Astrocyte of the cerebellum (primary cell): ENCODE data around the gene PREX1.
"Not testable (repeated sequence)": the region's sequence is repeated elsewhere in the genome, so short reads cannot be mapped to it uniquely, and the experiment has no call there.

ENCODE experiments used
- DNase-seq: peaks from one replicate; pipeline ENCODE4 v3.0.0-alpha.2; 2011; ENCODE audit warnings: low read depth
- H3K4me3 ChIP-seq: 2 replicates; pipeline ENCODE4 v1.5.1; 2011; ENCODE audit warnings: mild to moderate bottlenecking, low read depth, low read length, moderate library complexity
- in situ Hi-C: cut with HindIII; loops from 2 replicates; pipeline ENCODE4 v1.10.0; 2017; ENCODE audit warnings: low sequenced_read_pairs
- TF ChIP-seq, protein P1 (sequence below): IDR thresholded peaks from 2 replicates; pipeline ENCODE4 v1.5.1; 2012; ENCODE audit warnings: low read length, low read depth, moderate library complexity, mild to moderate bottlenecking; ENCODE audit errors: missing control alignments

Gene PREX1

GRCh38 chr20:48827855-48828733 lies at the start of gene PREX1:
Gene PREX1, minus strand, starts transcription at chr20:48827999. Its CDS starts 139 bp downstream, at chr20:48827860.
- H3K4me3 ChIP-seq = peak within 1 kb of the TSS; percentile 68
- peak; percentile 55 for DNase-seq
- in situ Hi-C loops = no loop called here
- TF ChIP-seq, protein P1, sequence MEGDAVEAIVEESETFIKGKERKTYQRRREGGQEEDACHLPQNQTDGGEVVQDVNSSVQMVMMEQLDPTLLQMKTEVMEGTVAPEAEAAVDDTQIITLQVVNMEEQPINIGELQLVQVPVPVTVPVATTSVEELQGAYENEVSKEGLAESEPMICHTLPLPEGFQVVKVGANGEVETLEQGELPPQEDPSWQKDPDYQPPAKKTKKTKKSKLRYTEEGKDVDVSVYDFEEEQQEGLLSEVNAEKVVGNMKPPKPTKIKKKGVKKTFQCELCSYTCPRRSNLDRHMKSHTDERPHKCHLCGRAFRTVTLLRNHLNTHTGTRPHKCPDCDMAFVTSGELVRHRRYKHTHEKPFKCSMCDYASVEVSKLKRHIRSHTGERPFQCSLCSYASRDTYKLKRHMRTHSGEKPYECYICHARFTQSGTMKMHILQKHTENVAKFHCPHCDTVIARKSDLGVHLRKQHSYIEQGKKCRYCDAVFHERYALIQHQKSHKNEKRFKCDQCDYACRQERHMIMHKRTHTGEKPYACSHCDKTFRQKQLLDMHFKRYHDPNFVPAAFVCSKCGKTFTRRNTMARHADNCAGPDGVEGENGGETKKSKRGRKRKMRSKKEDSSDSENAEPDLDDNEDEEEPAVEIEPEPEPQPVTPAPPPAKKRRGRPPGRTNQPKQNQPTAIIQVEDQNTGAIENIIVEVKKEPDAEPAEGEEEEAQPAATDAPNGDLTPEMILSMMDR = no peak

- no peak overlapping the region for H3K4me3 ChIP-seq
- TF ChIP-seq, protein P1 = peak; percentile 29
- no peak for DNase-seq
- in situ Hi-C loops = no loop called here
Measured at GRCh38 chr20:48877304-48877703, 49.5 kb upstream of the PREX1 start.

- TF ChIP-seq, protein P1 = no peak
- no peak for DNase-seq
- in situ Hi-C loops = no loop called here
Measured at GRCh38 chr20:48875914-48876240, 48.1 kb upstream of the PREX1 start.

GRCh38 chr20:48875233-48875913 lies 47.6 kb upstream of the PREX1 start:
- no peak for DNase-seq
- TF ChIP-seq, protein P1 = no peak
- in situ Hi-C loops = no loop called here
- no peak overlapping the region for H3K4me3 ChIP-seq

More at GRCh38 chr20:48875914-48876240, 48.1 kb upstream of the PREX1 start:
- no peak overlapping the region for H3K4me3 ChIP-seq

- H3K4me3 ChIP-seq, in situ Hi-C loops, DNase-seq: not testable (repeated sequence)
Measured at GRCh38 chr20:48869442-48869841, 41.6 kb upstream of the PREX1 start.

GRCh38 chr20:48866936-48867335 lies 39.1 kb upstream of the PREX1 start:
- DNase-seq = no peak
- in situ Hi-C loops = no loop called here
- H3K4me3 ChIP-seq = no peak overlapping the region
- TF ChIP-seq, protein P1 = no peak
